WERI-Rb-1 (cell line): ENCODE results near the gene HOXA11.

Experiments used
- DNase-seq: peaks from one replicate; pipeline ENCODE4 v3.0.0-alpha.2; 2020
- H3K27ac ChIP-seq: fragments of 250-450 bp; sonication (Bioruptor Pico); 2 replicates; pipeline ENCODE4 v1.5.1; 2020; ENCODE audit warnings: mild to moderate bottlenecking, moderate library complexity
- H3K27me3 ChIP-seq: fragments of 250-450 bp; sonication (Bioruptor Pico); 2 replicates; pipeline ENCODE4 v1.5.1; 2021; ENCODE audit warnings: mild to moderate bottlenecking, low read depth, moderate library complexity; ENCODE audit not compliant: insufficient read depth, severe bottlenecking
- H3K36me3 ChIP-seq: fragments of 250-450 bp; sonication (Bioruptor Pico); 2 replicates; pipeline ENCODE4 v1.5.1; 2020; ENCODE audit warnings: mild to moderate bottlenecking, moderate library complexity
- H3K4me3 ChIP-seq: 2 replicates; pipeline ENCODE4 v1.5.1; 2011; ENCODE audit warnings: low read depth, mild to moderate bottlenecking, control low read depth, low read length
- H3K9me3 ChIP-seq: fragments of 250-450 bp; sonication (Bioruptor Pico); 2 replicates; pipeline ENCODE4 v1.5.1; 2021; ENCODE audit warnings: mild to moderate bottlenecking, moderate library complexity; ENCODE audit not compliant: severe bottlenecking
- TF ChIP-seq, protein P1 (sequence below): IDR thresholded peaks from 2 replicates; pipeline ENCODE4 v1.5.1; 2011; ENCODE audit warnings: low read depth, mild to moderate bottlenecking, control low read depth, inconsistent platforms, low read length

Gene HOXA11

DNA sequence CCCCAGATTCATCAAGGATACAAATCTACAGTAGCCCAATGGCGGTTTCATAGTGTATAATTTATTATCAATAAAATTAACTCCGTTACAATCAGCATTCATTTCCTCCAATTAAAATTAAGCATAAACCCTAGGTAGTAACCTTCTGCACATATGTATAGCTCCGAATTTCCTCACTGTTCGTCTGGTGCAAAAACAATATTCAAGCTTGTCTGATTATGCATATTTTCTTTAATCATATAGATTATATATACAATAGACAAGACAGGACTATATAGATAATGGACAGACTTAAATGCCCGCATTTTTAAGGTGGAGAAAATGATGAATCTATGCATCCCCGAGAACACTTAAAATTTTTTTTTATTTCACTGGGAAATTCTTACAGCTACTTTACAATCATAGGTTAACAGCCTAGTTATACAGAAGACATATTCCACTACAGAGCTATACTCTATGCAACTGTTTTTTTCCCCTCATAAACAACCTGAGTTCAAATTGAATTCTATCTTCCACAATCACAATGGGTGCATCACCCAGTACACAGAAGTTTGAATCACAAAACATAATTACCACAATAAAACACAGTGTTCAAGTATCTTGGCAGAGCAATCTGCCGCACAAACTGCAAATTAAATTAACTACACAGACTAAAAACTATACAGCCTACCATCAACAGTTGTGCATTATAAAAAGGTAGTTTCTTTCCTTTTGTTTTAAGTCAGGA is 22.3 kb downstream of the HOXA11 start:
- TF ChIP-seq, protein P1, sequence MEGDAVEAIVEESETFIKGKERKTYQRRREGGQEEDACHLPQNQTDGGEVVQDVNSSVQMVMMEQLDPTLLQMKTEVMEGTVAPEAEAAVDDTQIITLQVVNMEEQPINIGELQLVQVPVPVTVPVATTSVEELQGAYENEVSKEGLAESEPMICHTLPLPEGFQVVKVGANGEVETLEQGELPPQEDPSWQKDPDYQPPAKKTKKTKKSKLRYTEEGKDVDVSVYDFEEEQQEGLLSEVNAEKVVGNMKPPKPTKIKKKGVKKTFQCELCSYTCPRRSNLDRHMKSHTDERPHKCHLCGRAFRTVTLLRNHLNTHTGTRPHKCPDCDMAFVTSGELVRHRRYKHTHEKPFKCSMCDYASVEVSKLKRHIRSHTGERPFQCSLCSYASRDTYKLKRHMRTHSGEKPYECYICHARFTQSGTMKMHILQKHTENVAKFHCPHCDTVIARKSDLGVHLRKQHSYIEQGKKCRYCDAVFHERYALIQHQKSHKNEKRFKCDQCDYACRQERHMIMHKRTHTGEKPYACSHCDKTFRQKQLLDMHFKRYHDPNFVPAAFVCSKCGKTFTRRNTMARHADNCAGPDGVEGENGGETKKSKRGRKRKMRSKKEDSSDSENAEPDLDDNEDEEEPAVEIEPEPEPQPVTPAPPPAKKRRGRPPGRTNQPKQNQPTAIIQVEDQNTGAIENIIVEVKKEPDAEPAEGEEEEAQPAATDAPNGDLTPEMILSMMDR = no peak
- Histone ChIP-seq H3K27me3 (peaks cover 48% of the 10 kb centered on the region), H3K36me3 (no peaks in the 10 kb centered on the region), H3K4me3 (no peak overlapping the region), H3K27ac (no peak overlapping the region), H3K9me3 (peaks cover 22% of the 10 kb centered on the region)
- no peak for DNase-seq

- Histone ChIP-seq H3K27me3 (peaks cover 43% of the 10 kb centered on the region), H3K27ac (no peak overlapping the region), H3K4me3 (no peak overlapping the region), H3K36me3 (no peaks in the 10 kb centered on the region), H3K9me3 (peaks cover 24% of the 10 kb centered on the region)
- no peak for DNase-seq
- TF ChIP-seq, protein P1 = no peak
Observed at GRCh38 chr7:27161721-27162560, 23.1 kb downstream of the HOXA11 start.

DNA sequence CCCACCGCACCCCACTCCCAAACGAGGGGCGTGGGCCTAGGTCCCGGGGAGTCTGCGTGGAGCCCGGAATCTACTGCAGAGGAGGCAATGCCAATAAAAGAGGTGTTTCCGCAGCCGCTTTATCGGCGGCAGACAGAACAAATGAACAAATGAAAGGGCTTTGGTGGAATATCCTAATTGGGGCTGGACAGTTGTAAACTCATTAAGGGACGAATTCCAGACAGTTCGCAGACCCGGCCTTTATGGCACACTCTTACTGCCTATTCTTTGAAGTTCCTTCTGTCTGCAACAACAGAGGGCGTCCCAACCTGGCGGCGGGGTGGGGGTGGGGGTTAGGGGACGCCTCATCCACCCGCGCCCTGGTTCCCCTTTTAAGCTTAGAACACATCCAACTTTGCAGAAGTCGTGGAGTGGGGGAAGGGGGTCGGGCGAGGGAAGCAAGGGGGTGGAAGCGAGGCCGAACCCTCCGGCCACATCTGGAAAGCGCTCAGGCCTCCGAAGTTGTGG is 23.8 kb downstream of the HOXA11 start:
- peak overlapping the region; percentile 47 for H3K4me3 ChIP-seq
- no peak overlapping the region for H3K27ac ChIP-seq
- H3K9me3 ChIP-seq = peaks cover 26% of the 10 kb centered on the region
- no peak for DNase-seq
- no peaks in the 10 kb centered on the region for H3K36me3 ChIP-seq
- TF ChIP-seq, protein P1 = no peak
- H3K27me3 ChIP-seq = peaks cover 40% of the 10 kb centered on the region

DNA sequence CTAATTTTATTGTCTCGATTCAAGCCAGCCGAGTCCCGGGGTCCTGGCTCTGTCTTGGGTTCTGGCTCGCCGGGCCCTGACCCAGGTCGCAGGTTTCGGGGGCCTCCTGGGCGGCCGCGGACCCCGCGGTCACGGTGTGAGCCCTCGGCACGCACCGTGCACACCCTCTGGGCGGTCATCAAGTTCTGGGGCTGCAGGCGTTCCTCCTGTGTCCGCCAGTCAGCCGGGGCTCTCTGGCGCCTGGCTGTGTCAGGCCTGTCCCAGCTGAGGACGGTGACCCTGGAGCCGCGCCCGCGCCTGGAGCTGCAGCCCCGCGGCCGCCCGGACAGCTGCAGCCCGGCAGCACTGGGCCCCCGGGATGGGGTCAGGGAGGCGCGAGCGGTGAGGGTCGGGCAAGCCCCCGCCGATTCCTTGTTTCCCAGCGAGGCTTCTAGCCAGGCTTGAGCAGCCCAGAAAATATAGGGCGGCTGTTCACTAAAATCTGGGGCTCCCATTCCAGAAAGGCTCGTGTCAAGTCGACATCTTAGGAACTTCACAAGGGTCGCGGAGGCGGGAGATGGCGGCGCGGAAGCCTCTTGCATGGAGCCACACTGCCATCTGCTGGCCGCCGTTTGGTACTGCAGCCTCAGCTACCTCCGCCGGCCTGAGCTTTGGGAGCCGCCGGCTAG is 24.4 kb downstream of the HOXA11 start:
- DNase-seq = peak; percentile 86
- no peaks in the 10 kb centered on the region for H3K36me3 ChIP-seq
- H3K9me3 ChIP-seq = peaks cover 24% of the 10 kb centered on the region
- peak overlapping the region; percentile 47 for H3K4me3 ChIP-seq
- H3K27me3 ChIP-seq = peaks cover 40% of the 10 kb centered on the region
- H3K27ac ChIP-seq = peak overlapping the region; percentile 72
- TF ChIP-seq, protein P1 = peak; percentile 93

GRCh38 chr7:27160145-27160545 is 24.9 kb downstream of the HOXA11 start:
- H3K9me3 ChIP-seq = peaks cover 20% of the 10 kb centered on the region
- no peak overlapping the region for H3K4me3 ChIP-seq
- peaks cover 40% of the 10 kb centered on the region for H3K27me3 ChIP-seq
- TF ChIP-seq, protein P1 = no peak
- no peaks in the 10 kb centered on the region for H3K36me3 ChIP-seq
- H3K27ac ChIP-seq = no peak overlapping the region; the same call in 1 of the 2 replicates
- DNase-seq = no peak
